ENCODE results near the gene ATF6B.
"Not testable (repeated sequence)": the region's sequence is repeated elsewhere in the genome, so short reads cannot be mapped to it uniquely, and the experiment has no call there.

The ATF6B gene

DNA sequence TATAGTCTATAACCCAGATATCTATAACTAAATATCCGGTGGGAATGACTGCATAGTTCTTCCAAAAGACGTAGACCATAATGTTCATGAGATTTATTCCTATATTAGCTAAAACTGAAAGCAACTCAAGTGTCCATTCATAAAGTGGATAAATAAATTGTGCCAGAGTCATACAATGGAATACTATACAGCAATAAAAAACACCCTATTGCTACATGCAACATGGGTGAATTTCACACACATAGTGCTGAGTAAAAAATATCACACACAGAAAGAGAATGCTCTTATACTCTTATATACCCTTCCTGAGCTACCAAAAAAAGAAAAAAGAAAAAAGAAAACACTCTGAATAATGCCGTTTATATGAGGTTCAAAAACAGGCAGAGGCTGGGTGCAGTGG, 25.8 kb downstream of the ATF6B start:
- DNase-seq, result no peak

DNA sequence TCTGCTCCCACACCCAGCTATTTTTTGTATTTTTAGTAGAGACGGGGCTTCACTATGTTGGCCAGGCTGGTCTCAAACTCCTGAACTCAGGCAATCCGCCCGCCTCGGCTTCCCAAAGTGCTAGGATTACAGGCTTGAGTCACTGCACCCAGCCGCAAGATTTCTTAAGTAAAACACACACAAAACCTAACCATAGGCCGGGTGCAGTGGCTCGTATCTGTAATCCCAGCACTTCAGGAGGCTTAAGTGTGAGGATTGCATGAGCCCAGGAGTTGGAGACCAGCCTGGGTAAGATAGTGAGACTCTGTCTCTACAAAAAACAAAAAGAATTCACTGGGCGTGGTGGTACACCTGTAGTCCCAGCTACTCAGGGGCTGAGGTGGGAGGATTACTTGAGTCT, 27.8 kb downstream of the ATF6B start:
- DNase-seq, result not testable (repeated sequence)

DNA sequence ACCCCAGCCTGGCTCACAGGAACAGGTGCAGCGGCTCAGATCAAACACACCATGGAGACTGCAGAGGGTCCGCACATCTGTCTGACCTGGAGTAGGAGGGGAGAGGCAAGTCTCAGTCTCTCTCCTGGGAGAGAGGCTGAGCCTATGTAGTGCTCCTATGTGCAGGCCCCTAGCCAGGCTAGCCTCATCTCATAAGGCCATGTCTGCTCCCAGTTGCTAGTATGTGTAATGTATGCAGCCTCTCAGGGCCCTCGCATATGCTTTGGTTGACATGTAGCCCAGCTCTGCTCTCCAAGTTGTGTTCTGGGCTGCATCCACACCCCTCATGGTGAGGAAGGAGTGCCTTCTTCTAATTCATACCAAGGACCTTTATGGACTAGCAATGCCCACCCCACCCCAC, 30.7 kb downstream of the ATF6B start:
- DNase-seq, result no peak

DNA sequence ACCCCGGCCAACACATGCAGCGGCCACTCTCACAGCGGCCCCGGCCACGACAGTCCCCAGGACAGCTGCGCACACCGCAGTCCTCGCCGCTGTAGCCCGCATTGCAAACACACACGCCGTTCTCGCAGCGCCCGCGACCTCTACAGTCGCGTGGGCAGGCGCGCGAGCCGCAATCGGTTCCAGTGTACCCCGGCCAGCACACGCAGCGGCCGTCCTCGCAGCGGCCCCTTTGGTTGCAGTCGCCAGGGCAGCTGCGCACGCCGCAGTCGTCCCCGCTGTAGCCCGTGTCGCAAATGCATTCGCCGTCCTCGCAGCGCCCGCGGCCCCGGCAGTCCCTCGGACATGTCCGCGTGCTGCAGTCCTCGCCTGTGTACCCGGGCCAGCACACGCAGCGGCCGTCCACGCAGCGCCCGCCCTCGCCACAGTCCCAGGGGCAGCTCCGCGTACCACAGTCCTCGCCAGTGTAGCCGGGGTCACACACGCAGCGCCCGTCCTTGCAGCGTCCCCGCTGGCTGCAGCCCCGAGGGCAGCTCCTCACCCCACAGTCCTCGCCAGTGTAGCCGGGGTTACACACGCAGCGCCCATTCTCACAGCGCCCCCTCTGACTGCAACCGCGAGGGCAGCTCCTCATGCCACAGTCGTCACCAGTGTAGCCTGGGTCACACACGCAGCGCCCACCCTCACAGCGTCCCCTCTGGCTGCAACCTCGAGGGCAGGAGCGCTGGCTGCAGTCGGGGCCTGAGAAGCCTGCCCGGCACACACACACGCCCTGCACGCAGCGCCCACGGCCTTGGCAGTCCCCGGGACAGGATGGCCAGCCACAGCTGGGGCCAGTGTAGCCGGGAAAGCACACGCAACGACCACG, 31.4 kb downstream of the ATF6B start:
- DNase-seq, result no peak

DNA sequence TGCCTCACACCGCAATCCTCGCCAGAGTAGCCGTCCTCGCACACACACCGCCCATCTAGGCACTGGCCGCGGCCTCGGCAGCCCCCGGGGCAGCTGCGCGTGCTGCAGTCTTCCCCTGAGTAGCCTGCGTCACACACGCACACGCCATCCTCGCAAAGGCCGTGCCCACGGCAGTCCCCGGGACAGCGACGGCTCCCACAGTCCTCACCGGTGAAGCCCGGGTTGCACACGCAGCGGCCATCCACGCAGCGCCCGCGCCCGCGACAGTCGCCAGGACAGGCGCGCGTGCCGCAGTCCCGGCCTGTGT, 32.0 kb downstream of the ATF6B start:
- no peak for DNase-seq

DNA sequence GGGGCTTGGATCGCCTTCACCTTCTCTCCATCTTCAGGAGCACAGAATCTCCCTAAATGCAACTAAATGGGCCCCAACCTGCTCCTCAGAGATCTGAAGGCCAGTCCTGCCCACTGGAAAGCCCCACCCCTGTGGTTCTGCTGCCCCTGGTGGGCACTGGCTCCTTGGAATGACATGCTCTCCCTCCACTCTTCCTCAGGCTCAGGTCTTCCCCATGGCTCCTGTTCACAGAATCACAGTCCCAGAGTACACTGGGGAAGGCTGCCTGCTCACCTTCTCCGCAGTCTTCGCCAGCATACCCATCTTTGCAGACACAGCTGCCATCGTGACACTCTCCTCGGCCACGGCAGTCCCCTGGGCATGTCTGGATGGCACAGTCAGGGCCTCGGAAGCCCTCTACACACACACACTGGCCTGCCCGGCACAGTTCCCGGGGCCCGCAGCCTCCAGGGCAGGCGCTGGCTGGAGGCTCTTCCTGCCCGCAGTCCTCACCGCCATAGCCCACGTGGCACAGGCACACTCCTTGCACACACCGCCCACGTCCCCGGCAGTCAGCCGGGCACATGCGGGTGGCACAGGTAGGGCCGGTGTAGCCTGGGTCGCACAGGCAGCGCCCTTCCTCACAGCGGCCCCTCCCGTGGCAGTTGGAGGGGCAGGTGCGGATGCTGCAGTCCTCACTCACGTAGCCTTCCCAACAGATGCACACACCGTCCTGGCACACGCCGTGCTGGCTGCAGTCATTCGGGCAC, 32.5 kb downstream of the ATF6B start:
- DNase-seq, result no peak

DNA sequence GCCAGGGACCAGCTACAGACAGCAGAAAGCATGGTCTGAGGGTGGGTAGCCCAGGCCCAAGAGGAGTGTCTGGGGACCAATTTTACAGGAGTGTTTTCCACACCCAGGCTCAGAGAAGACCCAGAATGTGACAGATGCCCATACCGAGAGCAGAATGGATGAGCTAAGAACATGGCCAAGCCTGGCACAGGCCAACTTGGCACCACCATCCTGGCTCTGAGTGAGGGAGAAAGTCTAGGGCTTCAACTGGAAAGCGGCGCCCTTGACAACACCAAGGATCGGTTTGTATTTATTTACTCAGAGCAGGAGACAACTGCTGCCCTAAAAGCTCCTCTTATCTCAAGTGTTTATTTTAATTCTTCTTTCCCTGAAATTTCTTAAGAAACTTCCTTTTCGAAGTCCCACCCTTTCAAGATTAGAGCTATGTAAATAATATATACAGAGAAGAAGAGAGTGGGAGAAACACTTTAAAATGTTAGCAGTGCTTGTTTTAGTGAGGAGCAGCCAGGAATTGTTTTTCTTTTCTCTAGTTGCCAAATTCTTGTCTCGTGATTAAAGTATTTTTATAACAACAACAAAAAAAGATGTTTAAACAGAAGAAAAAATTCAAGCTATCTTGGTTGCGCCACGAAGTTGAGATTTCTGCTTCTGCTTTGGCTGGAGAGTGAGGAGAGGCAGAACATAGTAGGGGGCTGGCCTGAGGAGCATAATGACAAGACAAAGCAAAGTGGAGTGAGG, 35.1 kb downstream of the ATF6B start:
- no peak for DNase-seq

DNA sequence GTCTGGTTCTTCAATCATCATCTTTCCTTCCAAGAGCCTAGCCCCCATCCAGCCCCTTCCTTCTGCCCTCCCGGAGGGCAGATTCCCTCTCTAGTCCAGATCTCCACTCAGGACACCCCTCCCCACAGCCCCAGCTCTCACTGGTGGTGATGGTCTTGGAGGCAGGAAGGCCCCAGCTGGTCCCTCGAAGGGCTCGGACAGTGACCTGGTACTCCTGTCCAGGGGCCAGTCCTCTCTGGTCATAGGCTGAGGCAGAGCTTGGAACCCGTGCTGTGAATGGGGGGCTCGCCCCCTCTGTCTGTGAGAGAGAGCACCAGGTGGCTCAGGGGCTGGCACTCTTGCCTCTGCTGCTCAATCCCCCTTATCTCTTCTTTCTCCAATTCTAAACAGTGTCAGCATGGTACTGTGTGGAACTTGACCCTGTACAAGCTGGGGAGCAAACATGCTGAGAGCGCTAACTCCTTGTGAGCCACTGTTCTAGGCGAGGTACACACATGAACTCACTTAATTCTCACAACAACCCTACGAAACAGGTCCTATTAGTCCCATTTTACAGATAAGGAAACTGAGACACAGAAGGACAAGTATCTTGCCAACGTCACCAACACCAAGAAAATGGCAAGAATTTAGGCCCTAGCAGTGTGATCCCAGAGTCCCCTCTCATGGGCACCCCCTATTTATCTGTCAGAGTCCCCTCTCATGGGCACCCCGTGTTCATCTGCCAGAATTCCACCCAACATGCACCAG, 38.8 kb downstream of the ATF6B start:
- DNase-seq, result no peak

DNA sequence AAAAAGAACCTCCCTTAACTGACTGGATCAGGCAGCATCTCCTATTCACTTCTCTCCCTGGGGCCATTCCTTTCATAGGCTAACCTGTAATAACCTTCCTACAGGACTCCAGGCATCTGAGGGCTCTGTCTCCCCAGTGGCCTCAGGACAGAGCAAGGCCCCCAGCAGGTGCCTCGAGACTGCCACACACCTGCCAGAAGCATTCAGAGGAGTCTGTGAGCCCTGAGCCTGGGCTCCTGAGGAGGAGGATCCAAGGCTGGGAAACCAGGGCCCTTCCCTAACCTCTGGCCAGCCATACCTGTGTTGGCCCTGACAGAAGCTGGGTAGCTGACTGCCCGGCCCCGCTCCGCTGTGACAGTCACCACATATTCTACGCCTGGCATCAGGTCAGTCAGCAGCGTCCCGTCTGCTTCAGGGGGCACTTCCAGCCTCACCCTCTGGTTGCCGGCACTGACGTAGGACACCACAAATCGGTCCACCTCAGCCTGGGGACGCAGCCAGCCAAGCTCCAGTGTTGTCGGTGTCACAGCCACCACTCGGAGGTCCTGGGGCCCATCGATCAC, 39.5 kb downstream of the ATF6B start:
- DNase-seq, result no peak

DNA sequence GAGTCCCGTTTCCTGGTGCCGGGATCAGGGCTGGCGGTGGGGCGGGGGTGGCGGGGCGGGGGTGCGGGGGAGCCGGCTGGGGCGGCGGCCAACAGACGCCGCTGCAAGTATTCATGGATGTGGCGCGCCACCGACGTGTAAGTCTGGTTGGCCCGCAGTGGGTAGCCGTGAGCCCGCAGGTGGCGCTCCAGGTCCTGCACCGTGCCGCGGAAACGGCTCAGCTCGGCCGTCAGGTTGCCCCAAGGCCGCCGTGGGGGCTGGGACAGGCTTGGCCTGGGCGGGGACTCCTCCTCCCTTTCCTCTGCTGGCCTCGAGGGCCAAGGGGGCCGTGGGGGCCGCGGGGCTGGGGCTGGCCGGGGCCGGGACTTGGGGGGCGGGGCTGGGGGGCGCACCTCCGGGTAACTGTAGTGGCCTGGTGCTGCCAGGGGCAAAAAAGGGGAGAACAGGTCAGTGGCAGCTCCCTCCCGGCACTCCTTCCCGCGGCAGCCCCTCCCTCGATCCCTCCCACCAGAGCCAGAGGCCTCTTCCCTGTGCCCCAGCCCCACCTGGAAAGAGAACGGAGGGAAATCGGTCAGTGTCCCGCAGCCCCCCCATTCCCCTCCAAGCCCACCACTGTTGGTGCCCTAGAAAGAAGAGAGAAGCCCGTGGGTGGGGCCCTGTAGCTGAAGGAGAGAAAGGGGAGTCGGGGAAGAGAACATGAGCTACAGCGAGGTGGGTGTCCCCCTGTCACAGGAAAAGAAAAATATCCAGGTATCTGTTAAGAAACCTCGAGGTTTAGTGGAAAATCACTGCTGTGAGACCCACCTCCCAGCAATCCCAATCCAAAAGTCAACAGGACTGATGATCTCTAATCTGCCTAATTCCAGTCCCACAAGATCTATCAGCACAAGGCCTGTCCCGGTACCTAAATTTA, 40.2 kb downstream of the ATF6B start:
- DNase-seq, result no peak

DNA sequence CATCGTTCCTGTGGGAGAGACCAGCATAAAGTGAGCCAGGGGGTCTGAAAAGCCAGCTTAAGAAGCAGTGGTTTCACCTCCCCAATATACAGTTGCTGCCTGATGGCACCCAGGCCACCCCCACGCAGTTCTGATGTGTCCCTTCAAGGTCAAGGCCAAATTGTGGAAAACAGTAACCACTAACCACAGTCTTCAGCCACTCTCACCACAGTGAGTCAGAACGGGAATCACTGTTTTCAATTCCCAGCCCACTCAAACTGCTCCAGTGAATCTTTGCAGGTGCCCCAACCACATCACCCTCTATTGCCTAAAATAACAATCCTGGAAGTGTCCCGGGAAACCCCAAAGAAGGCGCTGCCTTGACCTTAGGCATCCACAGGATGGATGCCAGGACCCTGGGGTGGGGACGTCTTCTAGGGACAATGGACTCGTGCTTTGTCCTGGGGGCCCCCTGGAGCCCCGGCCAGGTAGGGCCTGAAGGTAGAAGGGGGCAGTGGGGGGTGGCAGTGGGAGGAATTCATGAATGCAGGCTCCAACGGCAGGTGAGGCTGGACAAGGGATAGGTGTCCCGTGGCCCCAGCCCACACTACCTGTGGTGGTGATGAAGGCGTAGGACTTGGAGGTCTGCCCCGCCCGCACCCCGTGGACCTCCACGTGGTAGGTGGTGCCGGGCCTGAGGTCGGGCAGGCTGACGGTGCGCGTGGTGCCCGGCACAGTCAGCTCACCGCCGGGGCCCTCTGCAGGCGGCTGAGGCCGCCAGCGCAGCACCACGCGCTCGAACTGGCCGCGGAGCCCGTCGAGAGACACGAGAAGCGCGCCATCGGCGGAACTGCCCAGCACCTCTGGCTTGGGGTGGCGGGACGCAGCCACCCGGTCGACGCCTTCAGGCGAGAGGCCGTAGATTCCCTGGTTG, 41.1 kb downstream of the ATF6B start:
- DNase-seq, result no peak

DNA sequence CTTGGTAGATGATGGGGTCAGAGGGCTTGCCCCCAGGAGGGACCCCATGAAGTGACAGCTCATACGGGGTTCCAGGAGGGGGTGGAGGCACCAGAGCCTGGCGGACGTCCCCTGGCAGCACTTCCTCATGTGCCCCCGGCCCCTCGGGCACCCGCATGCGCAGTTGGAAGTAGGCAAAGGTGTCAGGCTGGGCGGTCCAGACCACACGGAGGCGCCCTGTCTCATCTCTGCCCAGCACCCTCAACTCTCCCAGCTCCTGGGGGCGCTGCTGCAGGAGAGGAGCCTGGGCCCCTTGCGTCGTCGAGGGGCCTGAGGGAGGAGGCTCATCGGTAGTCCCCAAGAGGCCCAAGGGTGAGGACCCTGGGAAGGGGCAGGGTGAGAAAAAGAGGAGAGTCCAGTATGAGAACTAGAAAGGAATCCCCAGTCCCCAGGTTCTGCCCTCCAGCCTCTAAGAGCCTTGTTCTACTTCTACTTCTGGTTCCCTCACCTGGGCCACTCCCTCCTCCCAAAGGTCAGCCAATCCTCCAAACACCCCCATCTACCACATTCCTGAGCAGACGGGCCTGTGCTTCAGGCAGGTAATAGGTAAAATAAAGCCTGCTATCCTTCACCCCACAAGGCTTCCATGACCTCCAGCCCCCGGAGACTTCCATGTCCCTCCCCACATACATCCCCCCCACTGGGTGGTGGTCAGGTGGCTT, 42.1 kb downstream of the ATF6B start:
- DNase-seq, result no peak

DNA sequence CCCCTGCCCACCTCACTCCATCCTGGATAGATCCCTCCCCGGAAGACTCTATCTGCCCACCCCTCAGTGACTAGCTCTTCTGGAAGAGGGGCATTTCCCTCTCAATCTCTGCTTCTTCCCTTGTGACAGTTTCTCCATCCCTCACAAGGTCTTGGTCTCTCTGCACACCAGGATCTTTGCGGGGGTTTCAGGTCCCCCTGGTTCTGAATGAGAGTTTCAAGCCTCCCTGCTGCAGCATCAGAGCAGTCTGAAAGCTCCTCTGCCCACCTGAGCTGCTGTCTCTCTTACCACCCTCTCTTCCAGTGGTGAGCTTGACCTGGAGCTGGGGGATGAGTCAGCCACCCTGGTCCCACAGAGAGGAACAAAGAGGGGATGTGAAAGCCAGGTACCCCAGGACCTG, 43.3 kb downstream of the ATF6B start:
- DNase-seq, result no peak

DNA sequence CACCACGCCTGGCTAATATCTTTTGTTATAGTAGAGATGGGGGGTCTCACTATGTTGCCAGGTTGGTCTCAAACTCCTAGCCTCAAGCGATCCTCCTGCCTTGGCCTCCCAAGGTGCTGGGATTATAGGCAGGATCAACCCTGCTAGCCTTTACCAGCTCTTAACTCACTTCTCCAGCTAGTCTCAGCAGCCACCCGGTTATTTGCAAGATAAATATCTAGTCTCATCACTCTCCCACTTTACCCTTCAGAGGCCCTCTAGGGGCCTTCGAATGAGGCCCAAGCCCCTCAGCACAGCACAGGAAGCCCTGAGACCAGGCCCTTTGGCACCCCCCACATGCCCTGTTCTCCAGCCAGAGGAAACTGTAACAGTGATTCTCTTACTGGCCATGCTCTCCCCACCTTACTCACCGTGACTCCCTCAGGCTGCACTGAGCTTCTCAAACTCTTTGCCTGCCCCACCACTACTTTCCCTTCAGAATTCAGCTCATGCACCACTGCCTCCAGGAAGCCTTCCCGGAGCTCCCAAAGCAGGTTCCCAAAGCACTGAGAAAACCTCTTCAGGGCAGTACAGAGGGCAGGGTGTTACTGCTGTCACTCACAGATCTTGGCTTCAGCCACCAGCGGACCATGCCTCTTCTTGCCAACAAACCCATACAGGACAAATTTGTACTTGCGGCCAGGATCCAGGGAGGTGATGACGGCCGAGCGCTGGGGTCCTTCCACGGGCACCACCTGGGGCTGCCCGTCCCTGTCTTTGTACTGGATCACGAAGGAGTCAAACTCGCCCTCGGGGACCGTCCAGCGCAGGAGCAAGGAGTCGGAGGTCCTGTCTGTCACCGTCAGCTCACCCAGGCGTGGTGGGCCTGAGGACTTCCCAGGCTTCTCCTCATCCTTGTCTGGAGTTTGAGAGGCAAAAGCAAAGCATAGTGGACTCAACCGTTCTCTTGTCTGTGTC, 44.0 kb downstream of the ATF6B start:
- DNase-seq, result no peak

DNA sequence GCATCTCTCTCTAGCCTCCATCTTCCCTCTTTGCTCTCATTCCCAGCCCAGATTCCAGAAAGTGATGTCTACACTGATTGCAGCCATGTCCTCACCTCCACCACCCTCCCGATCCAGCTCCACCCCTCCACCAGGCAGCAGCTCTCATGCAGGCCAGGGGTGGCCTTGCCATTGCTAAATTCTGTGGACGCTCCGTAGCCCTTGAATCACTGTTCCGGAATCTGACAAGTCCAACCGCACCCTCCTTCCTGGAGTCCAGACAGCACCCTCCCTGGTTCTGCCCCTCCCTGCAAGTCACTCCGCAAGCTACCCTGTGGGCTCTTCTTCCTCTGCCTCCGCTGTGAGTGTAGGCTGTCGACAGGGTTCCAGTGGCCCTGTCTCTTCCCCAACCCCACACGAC, 45.1 kb downstream of the ATF6B start:
- DNase-seq, result no peak

DNA sequence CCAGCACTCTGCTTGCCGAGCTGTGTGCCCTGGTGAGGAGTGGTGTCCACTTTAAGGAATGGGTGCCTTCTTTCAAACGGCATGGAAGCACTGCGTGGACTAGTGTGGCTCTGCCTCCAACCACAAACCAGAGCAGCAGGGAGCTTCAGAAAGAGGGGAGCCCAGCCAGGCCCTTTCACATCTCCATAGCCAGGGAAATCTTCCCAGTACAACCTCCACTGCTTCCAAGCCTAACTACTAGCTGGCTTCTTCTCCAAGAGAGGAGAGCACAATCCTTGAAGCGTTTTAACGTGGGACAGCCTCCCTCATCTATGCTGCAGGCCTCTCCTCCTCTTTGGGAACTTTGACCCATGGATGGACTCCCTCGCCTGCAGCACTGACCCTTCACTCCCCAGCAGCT, 45.6 kb downstream of the ATF6B start:
- no peak for DNase-seq

DNA sequence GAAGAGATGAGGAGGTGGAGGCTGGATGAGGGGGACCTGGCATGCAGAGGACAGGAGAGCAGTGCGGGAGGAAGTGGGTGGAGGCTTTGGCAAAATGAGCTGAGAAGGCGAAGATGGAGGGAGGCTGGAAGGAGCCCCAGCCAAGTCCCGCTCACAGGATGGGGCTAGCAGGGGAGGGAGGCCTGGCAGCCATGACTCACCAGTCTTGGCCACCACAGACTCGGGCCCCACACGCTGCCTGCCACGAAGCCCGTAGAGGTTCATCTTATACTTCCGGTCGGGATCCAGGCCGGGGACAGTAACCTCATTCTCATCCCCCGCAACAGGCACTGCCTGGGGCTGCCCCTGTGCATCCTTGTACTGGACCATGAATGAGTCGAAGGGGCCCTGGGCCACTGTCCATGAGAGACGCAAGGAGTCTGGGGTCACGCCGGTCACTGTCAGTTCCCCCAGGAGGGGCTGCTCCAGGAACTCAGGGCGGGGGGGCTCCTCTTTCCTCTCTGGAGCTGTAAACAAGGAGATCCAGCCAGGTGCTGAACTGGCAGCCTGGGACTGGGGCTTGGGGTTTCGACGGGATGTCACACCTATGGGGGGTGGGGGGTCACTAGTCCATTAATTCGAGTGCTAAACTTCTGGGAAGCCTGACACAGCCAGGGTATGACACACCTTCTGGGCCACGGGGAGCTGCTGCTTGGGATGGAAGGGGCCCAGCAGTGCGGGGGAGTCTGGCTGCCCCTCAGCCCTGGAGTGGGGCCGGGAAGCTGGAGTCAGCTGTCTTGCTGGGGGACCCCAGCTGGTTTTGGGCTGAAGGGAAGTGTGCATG, 46.7 kb downstream of the ATF6B start:
- no peak for DNase-seq
